Activated CD8-positive, alpha-beta memory T cell treated with anti-CD3 and anti-CD28 coated beads for 36 hours (primary cell): ENCODE results near the gene RIN3. TPM values are rescaled to one million over a fixed set of nuclear protein-coding genes. Genes with fewer than 3 reads are reported as not detected.

Source experiments
- CTCF ChIA-PET: fragments of 350-600 bp; sonication (Branson Sonifier 250); formaldehyde crosslinking; loops from one replicate; lab custom pipeline; 2021; ENCODE audit warnings: antibody characterized with exemption; lab: Charles Lee
- POLR2A ChIA-PET: fragments of 350-600 bp; sonication (Branson Sonifier 250); formaldehyde crosslinking; loops from one replicate; lab custom pipeline; 2021; ENCODE audit warnings: antibody characterized with exemption; lab: Charles Lee
- total RNA-seq, 2 experiments: library from RNA; stranded (reverse); gene quantifications; one replicate each; pipeline ENCODE4 v1.2.3, GENCODE V29; 2021

The RIN3 gene
- total RNA-seq, 2 experiments from 2014 or later = 61.1 to 62.2 TPM

DNA sequence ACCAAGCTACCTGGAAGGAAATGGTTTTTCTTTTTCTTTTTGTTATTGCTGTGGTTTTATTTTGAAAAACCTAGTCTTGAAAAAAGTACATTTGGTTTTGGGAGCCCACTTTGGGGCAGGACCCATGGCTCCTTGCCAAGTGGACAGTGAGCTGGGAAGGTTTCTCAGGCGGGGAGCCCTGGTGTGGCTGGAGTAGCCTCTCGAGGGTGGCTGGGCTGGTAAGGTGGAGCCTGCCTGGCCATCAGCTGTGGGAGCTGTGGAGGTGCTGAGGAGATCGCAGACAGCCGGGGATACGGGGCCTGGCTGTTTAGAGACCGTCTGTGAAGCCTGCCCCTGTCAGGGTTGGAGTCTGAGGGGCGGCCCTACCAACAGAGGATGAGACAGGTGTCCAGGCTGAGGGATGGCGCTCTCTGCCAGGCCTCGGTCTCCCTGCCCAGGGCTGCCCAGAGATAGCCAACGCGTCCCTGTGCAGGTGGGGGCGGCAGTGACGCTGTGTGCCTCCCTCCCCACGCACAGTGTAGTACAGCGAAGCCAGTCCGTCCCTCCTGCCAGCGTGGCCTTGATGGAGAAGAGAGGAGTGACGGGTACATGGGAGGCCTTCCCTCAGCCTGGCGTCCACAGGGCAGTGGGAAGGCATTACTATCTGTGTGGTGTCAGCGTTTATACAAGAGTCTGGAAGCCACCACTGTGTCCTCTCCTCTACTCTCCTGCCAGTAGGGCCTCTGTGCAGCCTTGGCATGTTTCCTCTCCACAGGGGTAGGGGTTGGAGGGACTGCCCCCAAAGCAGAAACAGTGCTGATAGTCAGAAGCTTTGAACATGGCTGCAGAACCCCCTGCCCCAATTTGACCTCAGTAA lies 5.9 kb downstream of the RIN3 start:
- ChIA-PET POLR2A (interaction anchor here (0.7 kb wide), 1 partner anchor 16 kb away, joined by 7 read pairs; no protein-coding TSS in a partner anchor), CTCF (no interaction called here)

GRCh38 chr14:92520102-92521057 lies 6.8 kb downstream of the RIN3 start:
- ChIA-PET POLR2A (no interaction called here), CTCF (no interaction called here)

DNA sequence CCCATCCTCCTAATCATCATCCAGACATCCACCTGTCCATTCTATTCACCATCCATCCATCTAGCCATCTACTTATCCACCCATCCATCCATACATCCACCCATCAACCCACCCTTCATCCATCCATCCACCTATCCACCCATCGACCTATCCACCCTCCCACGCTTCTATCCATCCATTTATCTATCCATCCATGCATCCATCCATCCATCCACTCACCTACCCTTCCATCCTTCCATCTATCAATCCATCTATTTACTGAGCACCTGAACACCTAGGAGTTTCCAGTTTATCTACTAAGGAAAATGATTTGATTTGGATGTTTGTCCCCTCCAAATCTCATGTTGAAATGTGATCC lies 7.5 kb downstream of the RIN3 start:
- ChIA-PET CTCF (no interaction called here), POLR2A (no interaction called here)

DNA sequence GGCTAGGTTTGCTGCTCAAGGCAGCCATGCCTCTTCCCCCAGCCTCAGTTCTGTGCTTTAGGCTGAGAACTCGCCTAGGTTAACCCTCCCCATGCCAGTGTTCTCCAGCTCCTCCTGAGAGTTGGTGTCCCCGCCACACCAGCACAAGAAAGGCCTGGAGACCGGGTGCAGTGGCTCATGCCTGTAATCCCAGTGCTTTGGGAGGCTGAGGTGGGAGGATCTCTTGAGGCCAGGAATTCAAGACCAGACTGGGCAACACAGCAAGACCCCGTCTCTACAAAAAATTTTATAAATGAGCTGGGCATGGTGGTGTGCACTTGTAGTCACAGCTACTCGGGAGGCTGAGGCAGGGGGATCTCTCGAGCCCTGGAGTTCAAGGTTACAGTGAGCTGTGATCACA lies 10.2 kb downstream of the RIN3 start:
- ChIA-PET POLR2A (no interaction called here), CTCF (interaction anchor here (1.4 kb wide), 1 partner anchor 11 kb away, joined by 4 read pairs; the partner anchor contains the start of gene RIN3)

- ChIA-PET CTCF (interaction anchor here (1.4 kb wide), 1 partner anchor 12 kb away, joined by 4 read pairs; the partner anchor contains the start of gene RIN3), POLR2A (no interaction called here)
Measured at GRCh38 chr14:92524602-92525185, 11.1 kb downstream of the RIN3 start.

GRCh38 chr14:92525322-92526095 lies 11.9 kb downstream of the RIN3 start:
- ChIA-PET POLR2A (no interaction called here), CTCF (interaction anchor here (1.4 kb wide), 1 partner anchor 12 kb away, joined by 4 read pairs; the partner anchor contains the start of gene RIN3)

DNA sequence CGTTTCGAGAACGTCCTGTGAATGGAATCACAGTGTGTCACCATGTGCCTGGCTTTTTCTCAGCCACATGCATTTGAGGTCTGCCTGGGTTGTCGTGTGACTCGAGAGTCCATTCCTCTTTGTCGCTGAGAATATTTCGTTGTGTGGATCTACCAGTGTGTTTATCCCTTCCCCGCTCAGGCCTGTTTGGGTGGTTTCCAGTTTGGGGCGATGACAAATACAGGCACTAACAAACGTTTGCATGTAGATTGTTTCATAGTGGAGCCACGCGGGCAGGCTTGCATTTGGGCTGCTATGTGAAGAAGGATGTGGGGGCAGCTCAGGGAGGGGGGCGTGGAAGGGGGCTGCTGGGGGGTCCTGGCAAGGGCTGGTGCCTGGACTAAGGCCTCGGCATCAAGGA lies 14.1 kb downstream of the RIN3 start:
- POLR2A ChIA-PET = no interaction called here
- CTCF ChIA-PET = no interaction called here

GRCh38 chr14:92528486-92529100 lies 15.0 kb downstream of the RIN3 start:
- ChIA-PET POLR2A (interaction anchor here (0.5 to 0.6 kb wide), 2 partner anchors 259 to 395 kb away, joined by 3 to 4 read pairs; no protein-coding TSS in a partner anchor), CTCF (interaction anchor here (1.1 kb wide), 1 partner anchor 85 kb away, joined by 3 read pairs; no protein-coding TSS in a partner anchor)

- ChIA-PET CTCF (interaction anchor here (1.8 kb wide), 1 partner anchor 15 kb away, joined by 5 read pairs; no protein-coding TSS in a partner anchor), POLR2A (interaction anchor here (1.9 kb wide), 1 partner anchor 13 kb away, joined by 8 read pairs; no protein-coding TSS in a partner anchor)
Measured at GRCh38 chr14:92529903-92530302, 16.3 kb downstream of the RIN3 start.

DNA sequence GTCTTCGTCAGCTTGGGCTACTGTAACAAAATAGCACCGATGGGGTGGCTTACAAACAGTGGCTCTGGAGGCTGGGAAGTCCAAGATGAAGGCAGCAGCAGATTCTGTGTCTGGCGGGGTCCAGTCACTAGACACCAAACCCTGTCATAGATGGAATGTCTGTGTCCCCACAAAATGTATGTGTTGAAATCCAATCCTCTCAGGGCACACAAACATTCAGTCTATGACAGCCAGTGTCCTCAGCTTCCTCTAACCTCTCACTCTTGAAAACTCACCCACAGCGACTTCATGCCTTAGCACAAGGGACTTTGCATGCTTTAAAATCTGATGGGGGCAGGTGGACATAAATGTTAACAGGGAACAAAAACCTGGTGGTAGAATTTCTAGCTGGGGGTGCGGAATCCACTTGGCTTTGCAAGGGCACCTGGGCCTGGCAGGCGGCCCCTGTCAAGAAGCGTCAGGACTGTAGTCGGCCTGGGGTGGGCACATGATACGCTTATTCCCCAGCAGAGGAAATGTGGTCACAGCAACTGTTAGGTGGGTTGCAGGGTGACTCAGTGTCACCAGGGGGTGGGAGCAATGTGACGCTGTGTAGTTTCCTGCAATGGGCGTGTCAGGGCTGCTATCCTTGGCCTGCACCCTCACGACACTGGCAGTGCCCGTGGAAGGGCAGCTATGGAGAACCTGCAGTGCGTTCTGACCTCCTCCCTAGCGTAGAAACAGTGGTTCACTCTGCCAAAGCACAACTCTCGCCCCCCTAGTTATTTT lies 17.7 kb downstream of the RIN3 start:
- ChIA-PET POLR2A (interaction anchor here (0.6 to 1.9 kb wide), 3 partner anchors 15 to 89 kb away, joined by 5 to 8 read pairs (median 5); partner anchors contain the start of gene RIN3), CTCF (interaction anchor here (1.0 to 1.8 kb wide), 3 partner anchors 14 to 18 kb away, joined by 3 to 5 read pairs (median 4); no protein-coding TSS in a partner anchor)

GRCh38 chr14:92532490-92533163 lies 19.0 kb downstream of the RIN3 start:
- POLR2A ChIA-PET = no interaction called here
- CTCF ChIA-PET = interaction anchor here (1.5 kb wide), 1 partner anchor 15 kb away, joined by 4 read pairs; no protein-coding TSS in a partner anchor

DNA sequence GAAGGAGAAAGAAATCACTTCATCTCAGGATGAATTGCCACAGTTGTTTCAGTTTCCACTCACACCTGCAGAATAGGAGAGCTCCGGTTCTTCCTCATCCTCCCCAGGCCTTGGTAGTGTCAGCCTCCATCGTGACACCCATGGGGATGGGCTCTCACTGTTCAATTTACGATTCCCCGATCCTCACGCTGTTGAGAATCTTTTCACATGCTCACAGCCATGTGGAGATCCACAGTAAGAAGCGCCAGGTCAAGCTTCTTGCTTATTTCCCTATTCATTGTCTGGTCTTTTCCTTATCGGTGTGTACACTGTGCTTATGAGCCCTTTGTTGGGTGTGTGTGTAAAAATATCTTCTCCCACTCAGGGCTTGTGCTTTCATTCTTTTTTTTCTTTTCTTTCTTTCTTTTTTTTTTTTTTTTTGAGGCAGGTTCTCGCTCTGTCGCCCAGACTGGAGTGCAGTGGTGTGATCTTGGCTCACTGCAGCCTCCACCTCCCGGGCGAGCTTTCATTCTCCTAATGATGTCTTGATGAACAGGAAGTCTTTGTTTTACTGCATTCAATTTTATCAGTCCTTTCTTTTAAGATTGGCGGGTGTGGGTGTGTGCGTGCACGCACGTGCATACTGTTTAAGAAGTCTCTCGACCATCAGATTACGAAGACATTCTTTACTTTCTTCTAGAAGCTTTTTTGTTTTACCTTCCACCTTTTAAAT lies 21.5 kb downstream of the RIN3 start:
- POLR2A ChIA-PET = interaction anchor here (0.7 kb wide), 3 partner anchors 9 to 232 kb away, joined by 3 to 9 read pairs (median 7); no protein-coding TSS in a partner anchor
- CTCF ChIA-PET = interaction anchor here (0.6 to 1.0 kb wide), 3 partner anchors 48 to 155 kb away, joined by 3 read pairs; no protein-coding TSS in a partner anchor

DNA sequence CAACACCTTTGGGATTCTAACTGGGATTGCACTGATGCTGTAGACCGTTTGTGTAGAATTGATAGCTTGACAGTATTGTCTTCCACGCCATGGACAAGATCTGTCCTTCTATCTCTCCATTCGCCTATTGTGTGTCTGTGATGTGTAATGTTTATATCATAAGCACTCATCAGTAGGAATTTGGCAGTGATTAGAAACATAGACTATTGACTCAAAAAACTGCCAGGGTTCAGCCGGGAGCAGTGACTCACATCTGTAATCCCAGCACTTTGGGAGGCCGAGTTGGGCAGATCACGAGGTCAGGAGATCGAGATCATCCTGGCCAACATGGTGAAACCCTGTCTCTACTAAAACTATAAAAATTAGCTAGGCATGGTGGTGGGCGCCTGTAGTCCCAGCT lies 22.6 kb downstream of the RIN3 start:
- ChIA-PET CTCF (interaction anchor here (0.7 kb wide), 1 partner anchor 784 kb away, joined by 3 read pairs; no protein-coding TSS in a partner anchor), POLR2A (interaction anchor here (0.7 kb wide), 1 partner anchor 8 kb away, joined by 9 read pairs; no protein-coding TSS in a partner anchor)

DNA sequence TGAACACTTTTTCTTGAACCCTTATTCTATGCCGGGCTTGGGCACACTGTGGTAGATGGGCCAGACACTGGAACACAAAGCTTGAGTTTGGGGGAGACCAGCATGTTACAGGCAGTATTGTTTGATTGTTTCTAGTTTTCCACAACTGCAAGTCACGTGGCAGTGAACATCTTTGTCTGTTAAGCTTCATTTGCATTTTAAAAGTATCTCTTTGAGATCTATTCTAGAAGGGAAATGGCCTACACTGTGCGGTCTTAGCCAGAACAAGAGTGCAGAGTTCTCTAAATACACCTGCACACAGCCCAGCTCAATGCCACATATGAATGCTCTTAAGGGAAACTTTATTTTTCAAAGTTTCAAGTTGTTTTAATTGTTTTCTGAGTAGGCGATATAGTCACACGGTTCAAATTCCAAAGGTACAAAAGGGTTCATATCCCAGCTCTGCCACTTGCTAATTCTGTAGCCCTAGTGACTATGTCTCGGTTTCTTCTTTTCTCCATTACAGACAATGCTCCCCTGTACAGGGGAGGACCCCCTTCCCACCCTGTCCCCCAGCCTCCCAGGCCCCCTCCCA lies 24.9 kb downstream of the RIN3 start:
- CTCF ChIA-PET = interaction anchor here (1.8 kb wide), 1 partner anchor 25 kb away, joined by 4 read pairs; no protein-coding TSS in a partner anchor
- POLR2A ChIA-PET = no interaction called here

GRCh38 chr14:92539419-92539818 lies 25.8 kb downstream of the RIN3 start:
- ChIA-PET POLR2A (no interaction called here), CTCF (no interaction called here)
